OCI-M2 (cell line): ENCODE measurements around the gene LEMD2.
"Not testable (repeated sequence)": the region's sequence is repeated elsewhere in the genome, so short reads cannot be mapped to it uniquely, and the experiment has no call there.

Experiments
- DNase-seq: peaks from one replicate; lab custom pipeline; 2025; ENCODE audit not compliant: unreplicated experiment; lab: John Stamatoyannopoulos, UW

Gene LEMD2

GRCh38 chr6:33788694-33789549 lies at the start of gene LEMD2:
Gene LEMD2 (minus strand): TSS chr6:33789130. CDS start chr6:33789116, 14 bp downstream.
- peak; percentile 54 for DNase-seq

DNA sequence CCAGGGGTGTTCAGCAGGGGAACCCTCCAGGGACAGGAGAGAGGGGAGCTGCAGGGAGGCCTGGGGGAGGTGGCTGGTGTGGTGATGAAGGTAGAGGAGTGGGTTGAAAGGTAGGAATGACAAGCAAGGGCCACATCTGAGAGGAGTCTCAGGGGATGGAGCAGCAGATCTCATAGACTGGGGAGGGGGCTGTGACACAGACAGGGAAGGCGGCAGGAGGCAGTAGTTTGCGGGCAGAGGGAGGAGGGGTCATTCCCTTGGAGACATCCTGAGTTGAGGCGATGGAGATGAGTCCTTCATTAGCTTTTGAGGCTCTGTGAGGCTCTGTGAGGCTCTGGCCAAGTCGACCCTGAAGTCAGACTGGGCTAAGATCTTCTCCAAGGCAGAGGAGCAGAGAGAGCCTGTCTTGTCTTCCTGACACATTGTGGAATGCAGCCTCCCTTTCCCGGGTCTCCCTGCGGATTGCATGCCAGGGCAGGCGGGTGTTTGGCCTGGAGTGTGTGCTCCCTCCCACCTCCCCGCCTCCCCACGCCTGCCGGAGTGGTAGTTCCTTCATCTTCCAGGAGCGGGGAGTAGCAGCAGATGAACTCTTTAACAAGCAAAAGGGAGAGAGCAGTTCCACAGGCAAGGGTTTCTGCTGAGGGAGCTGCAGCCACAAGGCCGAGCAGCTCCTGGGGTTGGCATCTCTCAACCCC lies 49.2 kb upstream of the LEMD2 start:
- no peak for DNase-seq

DNA sequence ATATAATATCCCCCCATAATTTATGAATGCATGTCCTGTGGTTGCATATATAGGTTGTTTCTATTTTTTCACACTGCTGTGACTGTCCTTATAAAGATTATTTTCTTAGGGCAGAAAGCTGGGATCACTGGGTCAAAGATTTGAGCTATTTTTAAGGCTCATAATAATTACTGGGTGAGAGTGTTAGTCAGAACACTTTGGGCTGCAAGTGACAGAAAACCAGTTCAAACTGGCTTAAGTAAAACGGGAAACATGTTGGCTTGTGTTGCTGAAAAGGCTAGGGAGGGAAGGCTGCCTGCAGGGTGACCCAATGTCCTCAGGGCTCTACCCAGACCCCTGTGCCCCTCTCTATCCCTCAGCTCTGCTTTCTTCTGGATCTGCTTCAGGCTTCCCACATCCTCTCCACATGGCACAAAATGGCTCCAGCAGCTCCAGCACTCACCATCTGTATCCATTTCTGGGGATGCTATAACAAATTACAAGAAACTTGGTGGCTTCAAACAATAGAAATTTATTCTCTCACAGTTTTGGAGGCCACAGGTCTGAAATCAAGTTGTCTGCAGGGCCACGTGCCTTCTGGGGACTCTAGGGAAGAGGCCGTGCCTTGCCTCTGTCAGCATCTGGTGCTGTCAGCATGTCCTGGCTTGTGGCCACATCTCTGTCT lies 48.0 kb upstream of the LEMD2 start:
- no peak for DNase-seq

GRCh38 chr6:33834401-33835392 lies 45.8 kb upstream of the LEMD2 start:
- DNase-seq = no peak

GRCh38 chr6:33833599-33833998 lies 44.7 kb upstream of the LEMD2 start:
- DNase-seq = no peak

- not testable (repeated sequence) for DNase-seq
These were observed 43.9 kb upstream of the LEMD2 start for GRCh38 chr6:33832831-33833230.

GRCh38 chr6:33831725-33832124 lies 42.8 kb upstream of the LEMD2 start:
- not testable (repeated sequence) for DNase-seq

GRCh38 chr6:33830635-33831240 lies 41.8 kb upstream of the LEMD2 start:
- no peak for DNase-seq

GRCh38 chr6:33828764-33829731 lies 40.1 kb upstream of the LEMD2 start:
- no peak for DNase-seq

DNA sequence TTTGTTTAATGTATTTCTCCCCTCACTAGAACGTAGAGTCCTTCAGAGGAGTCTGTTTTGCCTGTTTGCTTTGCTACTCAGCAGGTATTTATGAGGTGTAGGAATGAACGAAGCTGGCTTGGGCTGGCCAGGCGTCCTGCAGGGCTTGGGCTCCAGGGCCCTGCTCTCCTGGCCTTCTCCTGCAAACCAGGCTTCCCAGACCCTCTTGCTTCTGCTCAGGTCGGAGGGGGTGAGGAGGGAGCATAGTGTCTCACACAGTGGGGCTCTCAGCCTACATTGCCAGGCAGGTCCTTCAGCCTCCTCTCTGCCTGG lies 39.5 kb upstream of the LEMD2 start:
- no peak for DNase-seq

- no peak for DNase-seq
These were observed 38.9 kb upstream of the LEMD2 start for GRCh38 chr6:33827546-33828451.

- DNase-seq = no peak
These were observed 37.6 kb upstream of the LEMD2 start for GRCh38 chr6:33826537-33826936.

DNA sequence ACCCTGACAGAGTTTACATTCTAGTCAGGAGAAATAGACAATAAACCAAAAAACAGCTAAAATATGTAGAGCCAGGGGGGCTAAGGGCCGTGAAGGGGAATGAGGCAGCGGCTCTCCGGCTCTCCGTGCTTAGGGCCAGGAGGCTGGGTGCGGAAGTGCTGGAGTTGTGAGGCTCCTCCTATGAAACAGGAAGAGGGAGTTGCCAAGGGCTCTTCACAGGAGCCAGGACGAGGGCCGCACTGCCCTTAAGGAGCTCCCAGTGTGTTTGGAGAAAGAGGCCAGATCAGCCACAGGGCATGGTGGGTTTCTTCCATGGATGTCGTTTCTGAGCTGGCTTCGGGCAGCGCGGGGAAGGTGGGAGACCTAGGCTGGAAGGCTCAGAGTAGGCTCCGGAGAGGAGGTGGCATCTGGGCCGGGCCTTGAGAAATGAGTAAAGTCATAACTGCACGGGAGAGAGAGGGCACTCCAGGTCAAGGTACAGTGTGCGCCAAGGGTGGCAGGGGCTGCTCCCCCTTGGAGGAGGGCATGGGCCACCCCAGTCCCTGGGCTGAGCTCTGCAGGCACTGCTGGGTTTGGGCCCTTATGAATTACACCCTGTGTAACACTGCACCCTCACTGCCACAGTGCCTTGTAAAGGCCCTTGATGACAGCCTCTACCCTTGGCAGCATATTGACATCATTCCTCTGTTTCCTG lies 35.7 kb upstream of the LEMD2 start:
- no peak for DNase-seq

- DNase-seq = no peak
These were observed 34.9 kb upstream of the LEMD2 start for GRCh38 chr6:33823806-33824205.

DNA sequence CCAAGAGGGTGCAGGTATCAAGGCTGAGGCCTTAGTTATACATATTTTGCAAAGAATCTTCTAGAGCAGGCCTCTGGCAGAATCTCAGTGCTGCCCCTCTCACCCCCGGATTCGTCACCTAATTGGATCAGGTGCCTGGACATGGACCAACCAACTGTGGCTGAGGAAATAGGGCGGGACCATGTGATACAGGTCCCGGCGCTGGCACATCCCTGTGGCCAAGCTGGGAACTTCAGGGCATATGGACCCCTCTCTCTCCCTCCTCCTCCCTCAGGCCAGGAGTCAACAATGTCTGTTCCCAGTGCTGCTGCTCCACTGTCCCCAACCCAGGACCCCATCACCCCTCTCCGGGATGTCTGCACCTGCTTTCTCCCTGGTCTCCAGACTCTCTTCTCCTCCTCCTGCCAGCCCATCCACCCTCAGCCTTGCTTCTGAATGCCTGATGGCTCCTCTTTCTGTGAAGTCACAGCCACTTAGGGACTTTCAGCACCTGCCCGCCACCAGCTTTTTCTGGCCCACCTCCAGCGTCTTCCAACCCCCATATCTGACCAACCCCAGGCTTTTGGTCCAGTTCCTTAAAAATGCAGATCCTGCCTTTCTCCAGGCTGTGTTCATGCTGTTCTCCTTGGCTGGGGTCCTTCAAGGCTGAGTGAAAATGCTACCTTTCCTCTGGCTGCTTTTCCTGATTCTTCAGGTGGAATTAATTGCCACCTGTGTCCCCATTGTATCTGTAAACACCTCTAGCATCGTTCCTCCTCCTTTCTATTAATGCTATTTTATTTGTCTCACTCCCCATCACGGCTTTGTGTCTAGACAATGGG lies 33.9 kb upstream of the LEMD2 start:
- no peak for DNase-seq

DNA sequence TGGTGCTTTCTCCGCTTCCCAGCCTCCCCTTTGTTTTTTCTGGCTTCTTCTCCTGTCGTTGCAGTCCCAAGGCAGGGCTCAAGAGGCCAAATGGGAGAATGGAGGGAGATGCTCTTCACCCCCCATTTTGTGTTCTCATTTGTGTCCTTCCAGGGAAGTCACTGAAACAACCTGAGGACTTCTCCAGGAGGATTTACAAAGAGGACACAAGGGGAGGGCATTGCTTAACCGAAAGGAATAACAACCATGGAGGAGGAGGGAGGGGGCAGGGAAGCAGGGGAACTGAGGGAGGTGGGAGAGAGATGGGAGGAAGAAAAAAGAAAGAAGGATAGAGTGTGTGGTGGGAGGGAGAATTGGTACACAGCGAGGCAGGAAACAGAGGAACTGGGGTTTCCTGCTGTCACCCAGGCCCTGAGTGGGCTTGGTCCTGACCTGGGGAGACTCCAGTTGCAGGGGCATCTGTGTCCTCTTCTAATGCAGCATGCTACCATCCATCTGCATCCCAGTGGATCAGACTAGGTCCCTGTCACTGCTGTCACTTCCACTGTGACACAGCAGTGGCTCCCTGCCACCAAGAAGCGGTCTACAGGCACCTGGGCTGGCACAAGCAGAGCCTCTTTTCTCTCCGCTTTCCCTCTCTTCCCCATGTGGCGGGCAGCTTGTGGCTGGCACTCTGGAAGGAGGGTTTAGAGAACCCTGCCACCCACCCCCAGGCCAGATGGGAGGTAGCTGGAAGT lies 32.0 kb upstream of the LEMD2 start:
- DNase-seq = no peak
